HepG2 (cell line): ENCODE measurements around the gene GAL3ST3. TPM values are rescaled to one million over a fixed set of nuclear protein-coding genes. Genes with fewer than 3 reads are reported as not detected.

ENCODE experiments used
- ELF1 ChIP-seq: sonication (generic); formaldehyde crosslinking; IDR thresholded peaks from 2 replicates; pipeline ENCODE4 v1.4.0; 2020; ENCODE audit warnings: missing genetic modification reagents
- ELF3 ChIP-seq: IDR thresholded peaks from 2 replicates; pipeline ENCODE4 v1.6.1; 2016; ENCODE audit warnings: missing genetic modification reagents, missing compliant biosample characterization
- KDM5A ChIP-seq: fragments of 200-600 bp; sonication (generic); IDR thresholded peaks from 2 replicates; pipeline ENCODE4 v1.7.0; 2018; ENCODE audit warnings: antibody characterized with exemption, mild to moderate bottlenecking, low read length, borderline replicate concordance
- NAIF1 ChIP-seq: sonication (generic); formaldehyde crosslinking; IDR thresholded peaks from 2 replicates; pipeline ENCODE4 v1.5.0; 2020; ENCODE audit warnings: mild to moderate bottlenecking, missing genetic modification reagents, borderline replicate concordance
- PLRG1 ChIP-seq: fragments of 450-650 bp; conservative IDR thresholded peaks from 2 replicates; pipeline ENCODE4 v1.6.1; 2016
- REPIN1 ChIP-seq: sonication (generic); formaldehyde crosslinking; IDR thresholded peaks from 2 replicates; pipeline ENCODE4 v1.8.0; 2022; ENCODE audit warnings: missing genetic modification reagents, low read depth, mild to moderate bottlenecking, borderline replicate concordance
- SRY ChIP-seq: sonication (generic); formaldehyde crosslinking; IDR thresholded peaks from 2 replicates; pipeline ENCODE4 v1.8.0; 2022; ENCODE audit warnings: mild to moderate bottlenecking, missing genetic modification reagents
- TBL1XR1 ChIP-seq: fragments of 150-350 bp; IDR thresholded peaks from 2 replicates; pipeline ENCODE4 v1.6.1; 2014; ENCODE audit warnings: borderline replicate concordance, low read length; ENCODE audit not compliant: partially characterized antibody
- WIZ ChIP-seq: sonication (generic); formaldehyde crosslinking; IDR thresholded peaks from 2 replicates; pipeline ENCODE4 v1.5.1; 2020; ENCODE audit warnings: mild to moderate bottlenecking, missing genetic modification reagents
- YY1 ChIP-seq: IDR thresholded peaks from 2 replicates; pipeline ENCODE4 v1.6.1; 2011; ENCODE audit warnings: low read length, low read depth, moderate library complexity, mild to moderate bottlenecking; ENCODE audit not compliant: insufficient read depth, insufficient replicate concordance
- ZNF207 ChIP-seq: fragments of 450-650 bp; IDR thresholded peaks from 2 replicates; pipeline ENCODE4 v1.6.1; 2016; ENCODE audit warnings: antibody characterized with exemption, borderline replicate concordance
- ZNF816 ChIP-seq: sonication (generic); formaldehyde crosslinking; IDR thresholded peaks from 2 replicates; pipeline ENCODE4 v1.8.0; 2022; ENCODE audit warnings: missing genetic modification reagents, mild to moderate bottlenecking, borderline replicate concordance
- polyA plus RNA-seq, 8 experiments: library from polyadenylated mRNA; depleted of rRNA in 3 of 8; stranded (reverse) in 7 of 8; unstranded in 1 of 8; fragments of >200 nt; fragmentation: Illumina TruSeq in 4 of 8; extraction: Trizol in 4 of 8; gene quantifications; 2 replicates each; pipeline versions ENCODE4 v1.2.1 to v1.2.3, GENCODE V29; 2011 to 2016; ENCODE audit warnings: low read depth in 4 of 8, missing spikeins in 1 of 8, mixed read lengths in 1 of 8; ENCODE audit not compliant: insufficient read depth in 1 of 8
- total RNA-seq, 5 experiments: library from RNA; depleted of rRNA; stranded (reverse); fragments of >200 nt; fragmentation: Illumina TruSeq; extraction: Trizol; gene quantifications; 2 replicates each; pipeline ENCODE4 v1.2.3, GENCODE V29; 2016; ENCODE audit warnings: low read depth in 1 of 5
- TF ChIP-seq, protein P1 (sequence below): sonication (generic); formaldehyde crosslinking; IDR thresholded peaks from 2 replicates; pipeline ENCODE4 v1.4.0; 2020; ENCODE audit warnings: low read depth, mild to moderate bottlenecking, missing genetic modification reagents
- TF ChIP-seq, protein P2 (sequence below): sonication (generic); formaldehyde crosslinking; IDR thresholded peaks from 2 replicates; pipeline ENCODE4 v1.8.1; 2022; ENCODE audit warnings: low read depth, mild to moderate bottlenecking, missing genetic modification reagents
- TF ChIP-seq, protein P3 (sequence below): sonication (generic); formaldehyde crosslinking; IDR thresholded peaks from 2 replicates; pipeline ENCODE4 v1.9.0; 2021; ENCODE audit warnings: missing genetic modification reagents, borderline replicate concordance
- TF ChIP-seq, protein P4 (sequence below): sonication (generic); formaldehyde crosslinking; IDR thresholded peaks from 2 replicates; pipeline ENCODE4 v1.5.0; 2020; ENCODE audit warnings: mild to moderate bottlenecking, missing genetic modification reagents
- TF ChIP-seq, protein P5 (sequence below): IDR thresholded peaks from 2 replicates; pipeline ENCODE4 v1.6.1; 2016; ENCODE audit warnings: low read depth, control low read depth

Gene GAL3ST3
- total and polyA plus RNA-seq, 2 of the 13 experiments (the other 11 are each of a cell fraction or from before 2014, with no cell fraction given): not detected

DNA sequence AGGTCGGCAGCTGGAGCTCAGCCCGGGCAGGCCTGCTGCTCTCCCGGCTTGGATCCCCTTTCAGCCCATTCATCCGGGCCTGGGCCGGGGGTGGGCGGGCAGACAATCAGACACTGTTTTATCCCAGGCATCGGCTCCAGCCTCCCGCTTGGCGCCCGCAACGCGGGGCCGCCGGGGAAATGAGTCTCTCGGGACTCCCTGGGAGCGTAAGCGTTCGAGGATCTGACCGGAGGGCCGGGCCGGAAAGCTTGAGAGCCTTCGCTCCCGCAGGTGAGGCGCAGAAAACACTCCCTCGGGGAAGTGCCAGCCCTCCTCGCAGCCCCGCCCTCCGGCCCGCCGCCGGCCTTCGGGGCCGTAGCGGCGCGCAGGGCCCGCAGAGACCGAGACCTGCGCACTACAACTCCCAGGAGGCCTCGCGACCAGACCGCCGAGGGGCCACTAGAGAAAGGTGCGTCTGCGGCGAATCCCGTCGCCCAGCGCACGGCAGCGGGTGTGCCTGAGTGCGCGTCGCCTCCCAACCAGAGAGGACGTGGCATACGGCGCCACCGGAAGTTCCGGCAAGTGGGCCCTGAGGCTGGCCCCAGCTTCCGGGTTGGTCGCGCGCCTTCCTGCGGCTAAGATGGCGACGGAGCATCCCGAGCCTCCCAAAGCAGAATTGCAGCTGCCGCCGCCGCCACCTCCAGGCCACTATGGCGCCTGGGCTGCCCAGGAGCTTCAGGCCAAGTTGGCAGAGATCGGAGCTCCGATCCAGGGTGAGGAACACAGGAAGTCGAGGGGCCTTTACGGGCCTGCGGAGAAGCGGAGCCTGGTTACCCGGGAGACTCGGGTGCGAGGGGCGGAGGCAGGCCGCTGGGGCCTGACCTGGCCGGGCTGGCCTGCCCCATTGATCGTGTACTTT is 3.1 kb upstream of the GAL3ST3 start, which contains the start of gene SF3B2 (continued):
- TF ChIP-seq, protein P1, sequence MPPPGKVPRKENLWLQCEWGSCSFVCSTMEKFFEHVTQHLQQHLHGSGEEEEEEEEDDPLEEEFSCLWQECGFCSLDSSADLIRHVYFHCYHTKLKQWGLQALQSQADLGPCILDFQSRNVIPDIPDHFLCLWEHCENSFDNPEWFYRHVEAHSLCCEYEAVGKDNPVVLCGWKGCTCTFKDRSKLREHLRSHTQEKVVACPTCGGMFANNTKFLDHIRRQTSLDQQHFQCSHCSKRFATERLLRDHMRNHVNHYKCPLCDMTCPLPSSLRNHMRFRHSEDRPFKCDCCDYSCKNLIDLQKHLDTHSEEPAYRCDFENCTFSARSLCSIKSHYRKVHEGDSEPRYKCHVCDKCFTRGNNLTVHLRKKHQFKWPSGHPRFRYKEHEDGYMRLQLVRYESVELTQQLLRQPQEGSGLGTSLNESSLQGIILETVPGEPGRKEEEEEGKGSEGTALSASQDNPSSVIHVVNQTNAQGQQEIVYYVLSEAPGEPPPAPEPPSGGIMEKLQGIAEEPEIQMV (CRISPR knock-in tag): 0 out of 2 replicates have a peak, but pooled peaks have one; percentile 52
- no peak for TF ChIP-seq ZNF207
- peak; percentile 75; the same call in 1 of the 2 replicates for TF ChIP-seq REPIN1 (CRISPR knock-in tag)
- TF ChIP-seq NAIF1: peak; percentile 86
- TF ChIP-seq WIZ (CRISPR knock-in tag): 0 out of 2 replicates have a peak, but pooled peaks have one; percentile 25
- TF ChIP-seq YY1: peak; percentile 95
- no peak; the same call in 1 of the 2 replicates for TF ChIP-seq SRY (CRISPR knock-in tag)
- TF ChIP-seq, protein P2, sequence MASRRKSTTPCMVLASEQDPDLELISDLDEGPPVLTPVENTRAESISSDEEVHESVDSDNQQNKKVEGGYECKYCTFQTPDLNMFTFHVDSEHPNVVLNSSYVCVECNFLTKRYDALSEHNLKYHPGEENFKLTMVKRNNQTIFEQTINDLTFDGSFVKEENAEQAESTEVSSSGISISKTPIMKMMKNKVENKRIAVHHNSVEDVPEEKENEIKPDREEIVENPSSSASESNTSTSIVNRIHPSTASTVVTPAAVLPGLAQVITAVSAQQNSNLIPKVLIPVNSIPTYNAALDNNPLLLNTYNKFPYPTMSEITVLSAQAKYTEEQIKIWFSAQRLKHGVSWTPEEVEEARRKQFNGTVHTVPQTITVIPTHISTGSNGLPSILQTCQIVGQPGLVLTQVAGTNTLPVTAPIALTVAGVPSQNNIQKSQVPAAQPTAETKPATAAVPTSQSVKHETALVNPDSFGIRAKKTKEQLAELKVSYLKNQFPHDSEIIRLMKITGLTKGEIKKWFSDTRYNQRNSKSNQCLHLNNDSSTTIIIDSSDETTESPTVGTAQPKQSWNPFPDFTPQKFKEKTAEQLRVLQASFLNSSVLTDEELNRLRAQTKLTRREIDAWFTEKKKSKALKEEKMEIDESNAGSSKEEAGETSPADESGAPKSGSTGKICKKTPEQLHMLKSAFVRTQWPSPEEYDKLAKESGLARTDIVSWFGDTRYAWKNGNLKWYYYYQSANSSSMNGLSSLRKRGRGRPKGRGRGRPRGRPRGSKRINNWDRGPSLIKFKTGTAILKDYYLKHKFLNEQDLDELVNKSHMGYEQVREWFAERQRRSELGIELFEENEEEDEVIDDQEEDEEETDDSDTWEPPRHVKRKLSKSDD: 0 out of 2 replicates have a peak, but pooled peaks have one; percentile 17
- TF ChIP-seq, protein P3, sequence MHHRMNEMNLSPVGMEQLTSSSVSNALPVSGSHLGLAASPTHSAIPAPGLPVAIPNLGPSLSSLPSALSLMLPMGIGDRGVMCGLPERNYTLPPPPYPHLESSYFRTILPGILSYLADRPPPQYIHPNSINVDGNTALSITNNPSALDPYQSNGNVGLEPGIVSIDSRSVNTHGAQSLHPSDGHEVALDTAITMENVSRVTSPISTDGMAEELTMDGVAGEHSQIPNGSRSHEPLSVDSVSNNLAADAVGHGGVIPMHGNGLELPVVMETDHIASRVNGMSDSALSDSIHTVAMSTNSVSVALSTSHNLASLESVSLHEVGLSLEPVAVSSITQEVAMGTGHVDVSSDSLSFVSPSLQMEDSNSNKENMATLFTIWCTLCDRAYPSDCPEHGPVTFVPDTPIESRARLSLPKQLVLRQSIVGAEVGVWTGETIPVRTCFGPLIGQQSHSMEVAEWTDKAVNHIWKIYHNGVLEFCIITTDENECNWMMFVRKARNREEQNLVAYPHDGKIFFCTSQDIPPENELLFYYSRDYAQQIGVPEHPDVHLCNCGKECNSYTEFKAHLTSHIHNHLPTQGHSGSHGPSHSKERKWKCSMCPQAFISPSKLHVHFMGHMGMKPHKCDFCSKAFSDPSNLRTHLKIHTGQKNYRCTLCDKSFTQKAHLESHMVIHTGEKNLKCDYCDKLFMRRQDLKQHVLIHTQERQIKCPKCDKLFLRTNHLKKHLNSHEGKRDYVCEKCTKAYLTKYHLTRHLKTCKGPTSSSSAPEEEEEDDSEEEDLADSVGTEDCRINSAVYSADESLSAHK (CRISPR knock-in tag): no peak
- peak; percentile 80 for TF ChIP-seq ZNF816
- TF ChIP-seq, protein P4, sequence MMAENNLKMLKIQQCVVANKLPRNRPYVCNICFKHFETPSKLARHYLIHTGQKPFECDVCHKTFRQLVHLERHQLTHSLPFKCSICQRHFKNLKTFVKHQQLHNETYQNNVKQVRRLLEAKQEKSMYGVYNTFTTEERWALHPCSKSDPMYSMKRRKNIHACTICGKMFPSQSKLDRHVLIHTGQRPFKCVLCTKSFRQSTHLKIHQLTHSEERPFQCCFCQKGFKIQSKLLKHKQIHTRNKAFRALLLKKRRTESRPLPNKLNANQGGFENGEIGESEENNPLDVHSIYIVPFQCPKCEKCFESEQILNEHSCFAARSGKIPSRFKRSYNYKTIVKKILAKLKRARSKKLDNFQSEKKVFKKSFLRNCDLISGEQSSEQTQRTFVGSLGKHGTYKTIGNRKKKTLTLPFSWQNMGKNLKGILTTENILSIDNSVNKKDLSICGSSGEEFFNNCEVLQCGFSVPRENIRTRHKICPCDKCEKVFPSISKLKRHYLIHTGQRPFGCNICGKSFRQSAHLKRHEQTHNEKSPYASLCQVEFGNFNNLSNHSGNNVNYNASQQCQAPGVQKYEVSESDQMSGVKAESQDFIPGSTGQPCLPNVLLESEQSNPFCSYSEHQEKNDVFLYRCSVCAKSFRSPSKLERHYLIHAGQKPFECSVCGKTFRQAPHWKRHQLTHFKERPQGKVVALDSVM: peak; percentile 57; the same call in 1 of the 2 replicates
- peak; percentile 100 for TF ChIP-seq ELF1 (CRISPR knock-in tag)
- peak; percentile 93 for TF ChIP-seq ELF3 (CRISPR knock-in tag)
- TF ChIP-seq PLRG1: no peak
- TF ChIP-seq TBL1XR1: no peak
- TF ChIP-seq, protein P5, sequence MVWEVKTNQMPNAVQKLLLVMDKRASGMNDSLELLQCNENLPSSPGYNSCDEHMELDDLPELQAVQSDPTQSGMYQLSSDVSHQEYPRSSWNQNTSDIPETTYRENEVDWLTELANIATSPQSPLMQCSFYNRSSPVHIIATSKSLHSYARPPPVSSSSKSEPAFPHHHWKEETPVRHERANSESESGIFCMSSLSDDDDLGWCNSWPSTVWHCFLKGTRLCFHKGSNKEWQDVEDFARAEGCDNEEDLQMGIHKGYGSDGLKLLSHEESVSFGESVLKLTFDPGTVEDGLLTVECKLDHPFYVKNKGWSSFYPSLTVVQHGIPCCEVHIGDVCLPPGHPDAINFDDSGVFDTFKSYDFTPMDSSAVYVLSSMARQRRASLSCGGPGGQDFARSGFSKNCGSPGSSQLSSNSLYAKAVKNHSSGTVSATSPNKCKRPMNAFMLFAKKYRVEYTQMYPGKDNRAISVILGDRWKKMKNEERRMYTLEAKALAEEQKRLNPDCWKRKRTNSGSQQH (CRISPR knock-in tag): peak; percentile 37; the same call in 1 of the 2 replicates
- peak; percentile 85 for TF ChIP-seq KDM5A
